ENCODE data around the gene ANKRD13A. TPM values are rescaled to one million over a fixed set of nuclear protein-coding genes. Genes with fewer than 3 reads are reported as not detected.

The ANKRD13A gene
- total RNA-seq, 4 donors from 2014 or later, result 13.1 to 54.3 (median 37.7) TPM

GRCh38 chr12:109967383-109968031 is 31.7 kb upstream of the ANKRD13A start:
- no peak overlapping the region for H3K27ac ChIP-seq
- intact Hi-C loops (cut with DNase I; ENCODE audit: low total_unique reads), result no loop called here
- H3K36me3 ChIP-seq, result no peaks in the 10 kb centered on the region
- TF ChIP-seq CTCF (IDR thresholded peaks at IDR 0.05) (no peak), POLR2A (IDR thresholded peaks at IDR 0.05) (no peak)
- H3K4me3 ChIP-seq, result no peak overlapping the region
- no peak for DNase-seq
- H3K27me3 ChIP-seq, result no peaks in the 10 kb centered on the region
- H3K9me3 ChIP-seq, result no peaks in the 10 kb centered on the region
- no peaks in the 10 kb centered on the region for H3K4me1 ChIP-seq

- no peaks in the 10 kb centered on the region for H3K36me3 ChIP-seq
Observed at GRCh38 chr12:109968032-109968420, 31.2 kb upstream of the ANKRD13A start.

GRCh38 chr12:109968801-109969200 is 30.4 kb upstream of the ANKRD13A start:
- Histone ChIP-seq H3K36me3 (no peaks in the 10 kb centered on the region), H3K27ac (no peak overlapping the region), H3K4me3 (no peak overlapping the region), H3K4me1 (no peaks in the 10 kb centered on the region), H3K27me3 (no peaks in the 10 kb centered on the region), H3K9me3 (no peaks in the 10 kb centered on the region)
- intact Hi-C loops (cut with DNase I; ENCODE audit: low total_unique reads), result no loop called here
- TF ChIP-seq POLR2A (IDR thresholded peaks at IDR 0.05), result no peak
- no peak for TF ChIP-seq CTCF (IDR thresholded peaks at IDR 0.05)
- DNase-seq, result no peak

More at GRCh38 chr12:109968032-109968420, 31.2 kb upstream of the ANKRD13A start:
- no peak for DNase-seq
- H3K27ac ChIP-seq, result no peak overlapping the region
- TF ChIP-seq POLR2A (IDR thresholded peaks at IDR 0.05) (no peak), CTCF (IDR thresholded peaks at IDR 0.05) (no peak)
- no peaks in the 10 kb centered on the region for H3K27me3 ChIP-seq
- H3K4me3 ChIP-seq, result no peak overlapping the region
- H3K9me3 ChIP-seq, result no peaks in the 10 kb centered on the region
- intact Hi-C loops (cut with DNase I; ENCODE audit: low total_unique reads), result no loop called here
- H3K4me1 ChIP-seq, result no peaks in the 10 kb centered on the region

- Histone ChIP-seq H3K27ac (no peak overlapping the region), H3K4me1 (no peaks in the 10 kb centered on the region), H3K36me3 (no peaks in the 10 kb centered on the region), H3K27me3 (no peaks in the 10 kb centered on the region), H3K4me3 (no peak overlapping the region), H3K9me3 (no peaks in the 10 kb centered on the region)
- TF ChIP-seq CTCF (IDR thresholded peaks at IDR 0.05) (no peak), POLR2A (IDR thresholded peaks at IDR 0.05) (no peak)
- intact Hi-C loops (cut with DNase I; ENCODE audit: low total_unique reads), result no loop called here
- DNase-seq, result no peak
Observed at GRCh38 chr12:109972821-109973220, 26.4 kb upstream of the ANKRD13A start.

- DNase-seq, result no peak
- TF ChIP-seq POLR2A (IDR thresholded peaks at IDR 0.05) (no peak), CTCF (IDR thresholded peaks at IDR 0.05) (no peak)
- no peaks in the 10 kb centered on the region for H3K36me3 ChIP-seq
- no peak overlapping the region for H3K27ac ChIP-seq
- intact Hi-C loops (cut with DNase I; ENCODE audit: low total_unique reads), result no loop called here
- H3K4me1 ChIP-seq, result no peaks in the 10 kb centered on the region
- H3K27me3 ChIP-seq, result no peaks in the 10 kb centered on the region
- no peak overlapping the region for H3K4me3 ChIP-seq
- no peaks in the 10 kb centered on the region for H3K9me3 ChIP-seq
Observed at GRCh38 chr12:109981311-109981710, 17.9 kb upstream of the ANKRD13A start.
